Activated CD4-positive, alpha-beta T cell treated with anti-CD3 and anti-CD28 coated beads for 24 hours (primary cell): ENCODE results near the gene SPOCK2.
A peak's percentile ranks its signal among the peaks of the same experiment; 100 is the strongest.
"Not testable (repeated sequence)": the region's sequence is repeated elsewhere in the genome, so short reads cannot be mapped to it uniquely, and the experiment has no call there.

Source experiments
- DNase-seq, 2 donors: peaks; one replicate each; pipeline ENCODE4 v3.0.0-alpha.2; 2020; ENCODE audit warnings: low read depth in 2 of 2

Gene SPOCK2, protein sequence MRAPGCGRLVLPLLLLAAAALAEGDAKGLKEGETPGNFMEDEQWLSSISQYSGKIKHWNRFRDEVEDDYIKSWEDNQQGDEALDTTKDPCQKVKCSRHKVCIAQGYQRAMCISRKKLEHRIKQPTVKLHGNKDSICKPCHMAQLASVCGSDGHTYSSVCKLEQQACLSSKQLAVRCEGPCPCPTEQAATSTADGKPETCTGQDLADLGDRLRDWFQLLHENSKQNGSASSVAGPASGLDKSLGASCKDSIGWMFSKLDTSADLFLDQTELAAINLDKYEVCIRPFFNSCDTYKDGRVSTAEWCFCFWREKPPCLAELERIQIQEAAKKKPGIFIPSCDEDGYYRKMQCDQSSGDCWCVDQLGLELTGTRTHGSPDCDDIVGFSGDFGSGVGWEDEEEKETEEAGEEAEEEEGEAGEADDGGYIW

DNA sequence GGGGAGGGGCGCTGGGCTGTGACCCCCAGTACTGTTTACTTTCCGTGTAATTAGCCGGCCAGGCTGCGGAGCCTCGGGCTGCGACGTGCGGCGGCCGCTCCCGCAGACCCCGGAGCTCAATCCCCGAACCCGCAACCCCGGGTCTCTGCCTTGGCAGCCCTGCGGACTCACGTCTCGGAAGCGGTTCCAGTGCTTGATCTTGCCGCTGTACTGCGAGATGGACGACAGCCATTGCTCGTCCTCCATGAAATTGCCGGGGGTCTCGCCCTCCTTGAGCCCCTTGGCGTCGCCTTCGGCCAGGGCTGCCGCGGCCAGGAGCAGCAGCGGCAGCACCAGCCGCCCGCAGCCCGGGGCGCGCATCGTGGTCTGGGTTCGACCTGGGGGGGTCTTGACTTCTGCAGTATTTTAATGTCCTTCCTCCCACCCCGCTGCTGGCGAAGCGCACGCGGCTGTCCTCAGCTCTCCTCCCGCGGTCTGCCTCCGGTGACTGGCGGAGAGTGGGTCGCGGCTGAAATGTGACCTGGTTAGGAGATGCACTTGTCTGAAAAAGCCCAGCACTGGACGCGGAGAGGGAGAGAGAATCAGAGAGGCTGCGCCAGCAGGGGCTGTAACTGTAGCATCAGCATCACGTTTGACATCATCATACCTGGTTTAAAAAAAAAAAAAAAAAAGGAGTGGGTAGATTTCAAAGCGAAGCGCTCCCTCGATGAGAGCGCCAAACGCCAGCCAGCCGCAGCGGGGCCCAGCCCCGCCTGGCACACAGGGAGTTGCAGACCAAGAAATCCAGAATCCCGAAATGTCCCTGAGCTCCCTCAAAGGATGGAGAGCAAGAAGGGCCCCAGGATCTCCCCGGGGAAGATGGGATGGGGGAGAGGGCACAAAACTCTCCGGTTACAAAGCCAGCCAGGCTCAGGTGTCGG, at the start of gene SPOCK2:
Gene SPOCK2 (minus strand): TSS at position 583 of the 920 bp plus-strand sequence. CDS start 223 bp downstream, at position 360.
- DNase-seq, result peak in 1 of 2 donors; percentile 46

DNA sequence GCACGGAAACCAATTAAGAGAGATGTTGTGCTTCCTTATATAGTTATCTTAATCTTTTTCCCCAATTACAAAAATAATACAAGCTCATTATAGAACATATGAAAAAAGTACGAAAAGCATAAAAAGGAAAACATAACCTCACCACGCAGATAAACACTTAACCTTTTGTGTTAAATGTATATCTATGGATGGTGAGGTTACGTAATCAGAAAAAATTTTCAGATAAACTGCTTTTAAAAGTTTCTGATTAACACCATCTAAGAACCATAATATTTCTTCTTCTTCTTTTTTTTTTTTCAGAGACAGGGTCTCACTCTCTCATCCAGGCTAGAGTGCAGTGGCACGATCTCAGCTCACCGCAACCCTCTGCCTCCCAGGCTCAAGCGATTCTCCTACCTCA, 49.2 kb upstream of the SPOCK2 start:
- no peak for DNase-seq

DNA sequence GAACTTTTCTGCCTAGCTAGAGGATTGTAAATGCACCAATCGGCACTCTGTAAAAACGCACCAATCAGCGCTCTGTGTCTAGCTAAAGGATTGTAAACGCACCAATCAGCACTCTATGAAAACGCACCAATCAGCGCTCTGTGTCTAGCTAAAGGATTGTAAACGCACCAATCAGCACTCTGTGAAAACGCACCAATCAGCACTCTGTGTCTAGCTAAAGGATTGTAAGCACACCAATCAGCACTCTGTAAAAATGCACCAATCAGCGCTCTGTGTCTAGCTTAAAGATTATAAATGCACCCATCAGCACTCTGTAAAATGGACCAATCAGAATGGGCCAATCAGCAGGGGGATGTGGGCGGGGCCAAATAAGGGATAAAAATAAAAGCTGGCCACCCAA, 47.9 kb upstream of the SPOCK2 start:
- DNase-seq, result not testable (repeated sequence)

DNA sequence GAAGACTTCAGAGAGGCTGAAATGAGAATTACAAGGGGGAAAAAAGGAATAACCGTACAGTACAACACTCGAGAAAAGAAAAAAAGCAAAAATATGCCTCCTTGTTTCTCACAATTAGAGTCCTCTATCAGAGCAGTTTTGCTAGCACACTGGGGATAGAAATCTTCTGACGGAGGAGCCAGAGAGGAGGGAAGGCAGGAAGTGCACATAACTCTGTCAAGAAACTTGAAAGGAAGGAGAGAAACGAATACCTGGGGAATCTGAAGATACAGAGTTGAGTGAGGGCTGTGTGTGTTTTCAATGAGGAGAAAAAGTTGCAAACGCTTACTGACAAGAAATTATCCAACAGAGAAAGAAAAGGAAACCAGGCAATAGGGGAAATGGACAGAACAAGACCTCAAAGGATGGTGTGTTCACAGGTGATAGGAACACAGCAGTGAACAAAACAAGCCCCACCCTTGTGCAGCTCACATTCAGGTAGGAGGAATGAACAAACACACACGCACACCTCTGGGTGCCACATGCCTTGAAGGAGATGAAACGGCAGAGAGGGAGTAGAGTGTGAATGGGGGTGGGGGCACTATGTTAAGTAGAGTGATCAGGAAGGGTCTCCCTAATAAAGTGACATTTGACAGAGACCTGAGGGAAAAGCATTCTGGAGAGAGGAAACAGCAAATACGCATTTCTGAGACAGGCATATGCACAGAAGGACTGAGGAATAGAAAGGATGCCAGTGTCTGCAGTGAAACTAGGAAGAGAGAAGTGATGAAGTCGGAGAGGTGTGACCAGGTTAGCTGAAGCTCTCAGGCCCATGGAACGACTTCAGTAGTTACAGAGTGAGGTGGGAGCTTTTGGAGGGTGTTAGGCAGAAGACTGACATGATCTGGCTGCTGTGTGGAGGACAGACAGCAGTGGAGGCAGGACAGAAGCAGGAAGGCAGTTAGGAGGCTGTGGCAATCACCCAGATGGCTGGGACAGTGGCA, 46.7 kb upstream of the SPOCK2 start:
- DNase-seq, result no peak

DNA sequence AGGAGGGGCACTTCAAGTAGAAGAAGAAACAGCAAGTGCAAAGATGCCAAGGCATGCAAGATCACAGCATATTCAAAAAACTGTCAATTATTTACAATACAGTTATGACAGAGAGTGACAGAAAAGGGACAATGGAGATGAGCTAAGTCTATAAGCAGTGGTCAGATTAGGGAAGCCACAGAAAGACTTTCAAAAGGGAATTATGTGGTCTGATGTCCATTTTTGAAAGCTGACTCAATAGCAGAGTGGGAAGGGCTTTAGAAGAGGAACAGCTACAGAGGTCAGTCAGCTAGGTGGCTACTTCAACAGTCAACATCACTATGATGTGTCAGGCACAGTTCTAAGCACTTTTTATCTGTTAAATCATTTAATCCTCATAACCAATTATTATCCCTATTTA, 45.2 kb upstream of the SPOCK2 start:
- no peak for DNase-seq

DNA sequence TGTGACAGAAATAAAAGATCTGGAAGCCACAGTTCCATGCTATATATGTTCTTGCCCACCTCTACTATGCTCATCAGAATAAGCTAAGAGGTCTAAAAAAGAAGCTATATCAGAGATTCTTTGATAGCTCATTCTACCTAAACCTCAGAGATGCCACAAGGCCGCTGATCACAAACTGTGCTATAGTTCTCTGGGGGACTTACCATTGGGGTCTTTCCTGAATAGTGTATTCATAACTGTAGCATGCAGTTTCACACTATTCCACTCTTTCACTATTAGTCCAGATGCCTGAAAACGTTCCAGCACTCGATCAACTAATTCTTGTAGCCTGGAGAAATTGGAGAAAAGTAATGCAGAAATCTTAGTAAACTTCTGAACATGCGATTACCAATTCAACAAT, 44.5 kb upstream of the SPOCK2 start:
- no peak for DNase-seq

DNA sequence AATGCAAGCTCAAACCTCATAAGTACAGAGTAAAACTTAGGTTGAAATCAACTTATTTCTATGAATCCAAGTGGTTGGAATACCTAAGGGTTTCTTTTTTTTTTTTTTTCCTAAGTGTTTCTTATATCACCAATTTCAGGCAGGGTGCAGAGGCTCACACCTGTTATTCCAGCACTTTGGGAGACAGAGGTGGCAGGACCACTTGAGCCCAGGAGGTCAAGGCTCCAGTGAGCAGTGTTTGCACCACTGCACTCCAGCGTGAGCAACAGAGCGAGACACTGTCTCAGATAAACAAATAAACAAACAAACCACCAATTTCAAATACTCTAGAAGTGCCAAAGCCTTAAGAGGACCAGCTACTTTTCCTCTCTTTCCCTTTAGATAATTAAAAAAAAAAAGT, 39.2 kb upstream of the SPOCK2 start:
- no peak for DNase-seq

DNA sequence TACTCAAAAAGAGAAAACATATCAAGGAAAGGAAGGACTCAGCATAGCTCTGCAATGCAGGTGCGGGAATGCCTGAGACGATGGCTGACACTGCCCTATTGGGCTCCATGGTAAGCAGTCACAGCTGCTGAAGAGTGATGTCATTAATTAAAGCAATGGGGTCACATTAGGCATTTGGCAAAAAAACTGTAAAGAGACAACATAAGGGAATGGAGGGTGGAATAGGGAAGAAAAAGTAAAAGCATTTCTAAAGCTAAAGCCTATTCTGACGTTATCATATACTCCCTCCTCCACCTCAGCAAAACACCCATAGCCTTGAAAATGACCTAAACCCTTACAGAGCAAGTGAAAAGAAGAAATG, 38.5 kb upstream of the SPOCK2 start:
- no peak for DNase-seq

DNA sequence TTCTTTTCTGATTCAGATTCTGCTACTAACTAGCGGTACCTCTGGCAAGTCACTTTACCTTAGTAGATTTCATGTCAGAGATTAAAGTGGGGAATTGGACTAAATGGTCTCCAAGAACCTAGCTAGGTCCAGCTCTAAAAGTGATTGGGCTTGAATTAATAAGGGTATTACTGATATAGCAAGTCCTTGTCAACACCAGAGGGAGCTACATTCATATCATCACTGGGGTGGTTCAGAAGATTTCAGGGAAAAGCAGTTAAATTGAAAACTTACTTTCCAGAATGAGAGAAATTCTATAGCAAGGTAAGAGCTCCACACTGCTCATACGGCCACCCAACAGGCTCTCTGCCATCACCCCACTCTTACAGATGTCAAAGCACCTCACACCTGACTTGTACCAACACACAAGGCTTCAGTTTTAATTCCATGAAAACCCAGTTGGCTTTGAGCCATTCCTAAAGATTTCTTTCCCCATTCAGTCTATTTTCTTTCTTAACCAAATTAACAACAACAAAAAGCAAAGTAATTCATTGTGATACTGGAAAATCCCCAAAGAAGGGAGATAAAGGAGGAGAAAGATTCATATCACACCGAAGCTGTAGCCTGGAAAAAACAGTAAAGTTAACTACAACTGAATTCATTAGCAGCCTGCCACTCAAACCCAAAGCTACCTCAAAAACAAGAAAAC, 38.0 kb upstream of the SPOCK2 start:
- no peak for DNase-seq

DNA sequence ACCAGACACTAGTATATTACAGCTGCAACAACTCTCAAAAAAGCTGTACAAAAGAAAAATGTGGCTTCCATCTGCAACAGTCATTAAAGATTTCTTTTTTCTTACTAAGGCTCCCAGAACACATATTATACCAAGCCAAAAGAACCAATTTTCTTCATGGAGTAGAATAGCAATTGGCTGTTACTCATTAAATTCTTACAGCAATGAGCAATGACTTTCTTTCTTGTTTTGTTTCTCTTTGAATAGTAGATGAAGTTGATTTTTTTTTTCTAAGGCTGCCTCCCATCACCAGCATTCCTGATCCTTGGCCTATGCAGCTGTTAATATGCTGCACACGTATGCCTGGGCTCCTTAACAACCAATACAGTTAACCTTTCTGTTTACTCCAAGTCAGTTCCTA, 36.6 kb upstream of the SPOCK2 start:
- DNase-seq, result no peak

DNA sequence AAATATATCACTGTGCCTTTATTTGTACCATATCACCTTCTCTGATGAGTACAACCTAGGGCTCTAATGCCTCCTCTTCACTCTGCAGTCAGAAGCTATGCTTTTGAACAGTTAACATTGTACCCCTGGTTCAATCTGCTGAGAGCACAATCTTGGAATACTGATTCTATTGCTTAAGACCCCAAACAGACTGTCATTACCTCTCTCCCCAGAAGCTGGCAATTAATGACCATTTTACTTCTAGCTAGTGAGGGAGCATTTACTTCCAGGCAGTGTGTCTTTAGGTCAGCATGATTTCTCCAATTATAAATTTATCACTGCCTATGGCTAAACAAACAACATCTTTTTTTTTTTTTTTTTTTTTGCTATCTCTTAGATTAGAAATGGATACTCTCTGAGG, 36.0 kb upstream of the SPOCK2 start:
- no peak for DNase-seq

DNA sequence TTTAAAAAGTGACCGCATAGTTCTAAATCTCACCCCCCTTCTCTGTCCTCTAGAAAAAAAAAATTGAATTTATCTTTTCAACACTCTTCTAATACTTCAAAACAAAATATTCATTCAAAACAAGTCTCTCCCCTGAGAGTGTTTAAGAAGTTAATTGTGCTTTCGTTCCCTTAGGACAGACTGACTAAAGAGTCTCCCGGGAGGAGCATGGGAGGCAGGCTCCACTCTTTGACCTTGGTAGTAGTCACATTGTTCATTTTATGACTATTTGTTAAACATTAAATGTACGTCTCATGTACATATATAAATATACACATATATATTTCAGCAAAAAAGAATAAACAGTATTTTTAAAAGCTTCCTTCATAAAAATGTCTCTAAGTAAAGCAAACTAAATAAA, 35.3 kb upstream of the SPOCK2 start:
- no peak for DNase-seq

DNA sequence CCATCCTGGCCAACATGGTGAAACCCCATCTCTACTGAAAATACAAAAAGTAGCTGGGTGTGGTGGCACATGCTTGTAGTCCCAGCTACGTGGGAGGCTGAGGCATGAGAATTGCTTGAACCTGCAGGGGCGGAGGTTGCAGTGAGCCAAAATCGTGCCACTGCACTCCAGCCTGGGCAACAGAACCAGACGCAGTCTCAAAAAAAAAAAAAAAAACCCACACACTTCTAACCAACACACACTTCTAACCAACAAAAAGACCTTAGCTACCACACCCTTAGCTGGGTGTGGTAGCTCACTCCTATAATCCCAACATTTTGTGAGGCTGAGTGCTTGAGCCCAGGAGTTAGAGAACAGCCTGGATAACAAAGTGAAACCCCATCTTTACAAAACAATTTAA, 33.9 kb upstream of the SPOCK2 start:
- no peak for DNase-seq

DNA sequence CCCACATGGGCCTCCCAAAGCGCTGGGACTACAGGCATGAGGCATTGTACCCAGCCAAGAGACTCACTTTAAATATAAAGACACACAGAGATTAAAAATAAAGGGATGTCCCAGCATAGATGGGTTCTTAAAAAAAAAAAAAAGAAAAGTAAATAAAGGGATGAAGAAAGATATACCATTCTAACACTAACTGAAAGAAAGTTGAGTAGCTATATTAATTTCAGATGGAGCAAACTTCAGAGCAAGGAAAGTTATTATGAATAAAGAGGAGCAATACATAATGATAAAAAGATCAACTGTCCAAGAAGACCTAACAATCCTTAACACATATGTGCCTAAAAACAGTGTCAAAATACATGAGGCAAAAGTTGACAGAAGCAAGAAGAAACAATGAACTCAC, 33.0 kb upstream of the SPOCK2 start:
- DNase-seq, result no peak

DNA sequence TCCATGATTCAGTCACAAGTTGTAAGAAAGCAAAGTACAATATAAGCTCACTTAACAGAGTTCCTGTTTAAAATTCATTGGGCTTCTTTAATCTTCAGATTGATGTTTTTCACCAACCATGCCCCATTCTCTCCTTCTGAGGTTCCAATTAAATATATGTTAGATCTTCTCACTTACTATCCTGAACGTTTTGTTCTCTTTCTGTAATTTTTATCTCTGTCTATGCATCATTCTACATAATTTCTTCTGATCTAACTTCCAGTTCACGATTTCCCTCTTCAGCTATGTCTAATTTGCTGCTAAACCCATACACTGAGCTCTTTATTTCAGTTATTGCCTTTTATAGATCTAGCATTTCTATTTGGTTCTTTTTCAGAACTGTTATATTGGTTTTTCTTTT, 28.0 kb upstream of the SPOCK2 start:
- DNase-seq, result no peak

DNA sequence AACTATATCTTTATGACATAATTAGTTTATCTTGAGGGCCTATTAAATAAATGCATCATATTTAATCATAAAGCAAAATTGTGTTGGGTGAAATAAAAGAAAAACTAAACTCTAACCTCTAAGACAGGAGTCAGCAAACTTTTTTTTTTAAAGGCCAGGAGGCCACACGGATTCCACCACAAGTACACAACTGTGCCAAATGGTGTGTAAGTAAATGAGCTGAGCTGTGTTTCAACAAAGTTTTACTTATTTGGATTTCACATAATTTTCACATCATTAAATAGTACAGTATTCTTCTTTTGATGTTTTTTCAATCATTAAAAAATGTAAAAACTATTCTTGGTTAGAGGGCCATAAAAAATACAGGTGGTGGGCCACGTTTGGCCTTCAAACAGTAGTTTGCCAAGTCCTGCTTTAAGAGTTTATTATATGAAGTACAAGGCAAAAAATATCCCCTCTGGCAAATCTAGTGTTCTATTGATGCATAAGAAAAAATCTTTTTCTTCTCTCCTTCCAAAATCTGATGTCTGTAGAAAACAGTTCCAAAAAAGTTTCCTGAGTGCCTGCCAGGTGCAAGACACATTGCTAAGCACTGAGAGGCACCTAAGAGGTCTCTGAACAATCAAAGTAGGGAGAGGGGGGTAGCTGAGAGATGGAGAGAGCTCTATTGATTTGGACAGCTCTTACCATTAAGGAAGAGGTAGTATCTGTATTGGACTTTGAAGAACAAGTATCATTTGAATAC, 26.5 kb upstream of the SPOCK2 start:
- no peak for DNase-seq

DNA sequence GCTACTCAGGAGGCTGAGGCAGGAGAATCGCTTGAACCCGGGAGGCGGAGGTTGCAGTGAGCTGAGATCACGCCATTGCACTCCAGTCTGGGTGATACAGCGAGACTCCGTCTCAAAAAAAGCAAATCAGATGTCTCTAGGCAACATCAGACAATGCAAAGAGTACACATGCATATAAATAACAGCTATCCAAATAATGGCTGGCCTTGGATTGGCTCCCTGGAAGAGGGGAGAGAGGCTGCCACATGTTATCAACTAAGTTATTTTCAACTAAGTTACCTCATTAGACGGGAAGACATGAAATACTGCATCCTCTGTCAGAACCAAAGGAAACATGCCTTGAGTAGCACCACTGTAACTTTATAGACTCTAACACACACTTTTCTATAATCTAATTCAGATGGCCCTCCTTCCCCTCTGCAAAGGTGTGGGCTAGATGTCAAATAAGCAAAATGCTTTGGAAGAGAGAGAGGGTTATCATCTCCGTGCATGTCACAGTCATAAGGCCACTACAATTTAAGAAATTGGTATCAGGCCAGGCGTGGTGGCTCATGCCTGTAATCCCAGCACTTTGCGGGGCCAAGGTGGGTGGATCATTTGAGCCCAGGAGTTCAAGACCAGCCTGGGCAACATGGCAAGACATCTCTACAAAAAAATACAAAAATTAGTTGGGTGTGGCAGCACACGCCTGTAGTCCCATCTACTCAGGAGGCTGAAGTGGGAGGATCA, 22.5 kb upstream of the SPOCK2 start:
- DNase-seq, result no peak

DNA sequence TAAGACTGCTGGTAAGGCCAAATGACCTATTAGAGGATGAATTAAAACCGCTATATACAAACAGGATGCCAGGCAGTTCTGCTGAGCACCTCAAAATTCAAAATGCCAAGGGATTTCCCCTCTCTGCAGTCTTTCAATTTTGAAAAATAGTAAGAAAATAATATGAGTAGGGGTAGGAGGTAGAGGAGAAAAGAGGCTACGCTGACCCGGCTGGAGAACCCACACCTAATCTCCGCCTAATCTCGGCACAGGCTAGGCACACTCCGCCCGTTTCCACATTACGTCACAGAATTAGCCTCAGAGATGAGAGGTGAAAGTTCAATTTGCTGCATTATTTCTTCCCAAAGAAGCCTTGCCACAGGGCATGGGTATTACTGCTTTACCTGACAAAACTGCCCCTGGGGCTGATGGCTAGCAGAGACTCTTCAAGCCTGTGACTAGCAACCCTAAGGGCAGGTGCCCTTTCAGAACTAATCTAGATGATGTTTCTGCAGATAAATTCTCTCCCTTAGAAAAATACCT, 21.3 kb upstream of the SPOCK2 start:
- no peak for DNase-seq

DNA sequence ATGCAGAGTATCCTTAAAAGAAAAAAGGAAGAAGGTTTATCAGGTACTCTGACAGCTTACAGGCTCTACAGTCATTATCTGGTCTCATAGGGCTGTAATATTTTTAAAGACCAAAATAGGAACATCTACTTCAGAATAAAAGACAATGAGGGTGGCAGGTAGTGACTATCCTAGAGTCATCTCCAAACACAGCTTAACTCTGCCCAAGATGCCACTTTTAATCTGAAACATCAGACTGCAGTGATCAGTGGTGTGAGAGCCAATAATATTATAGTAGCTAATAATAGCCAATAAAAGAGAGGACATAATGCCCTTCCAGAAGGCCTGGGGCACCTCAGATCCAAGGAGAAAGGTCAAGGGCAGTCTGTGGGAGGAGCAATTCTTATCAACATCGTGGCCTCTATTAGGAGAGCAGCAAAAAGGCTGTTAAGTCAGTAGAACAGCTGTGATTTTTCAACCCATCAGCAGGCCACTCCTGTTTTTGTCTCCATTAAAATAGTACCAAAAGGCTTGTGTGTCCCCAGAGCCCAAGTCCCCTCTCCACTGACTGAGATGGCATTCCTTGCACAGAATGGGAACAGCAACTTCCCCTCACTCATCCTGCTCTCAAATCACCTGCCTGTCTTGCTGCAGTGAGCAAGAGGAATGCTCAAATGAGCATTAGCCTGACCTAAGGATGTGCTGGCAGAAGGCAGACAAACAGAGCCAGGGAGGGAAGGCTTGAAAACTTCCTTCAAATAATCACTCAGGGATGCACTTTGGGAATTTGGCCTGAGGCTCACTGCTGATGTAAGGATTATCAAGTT, 20.7 kb upstream of the SPOCK2 start:
- DNase-seq, result no peak
